Keratinocyte (primary cell): ENCODE measurements around the gene RAPGEF4. TPM values are rescaled to one million over a fixed set of nuclear protein-coding genes. Genes with fewer than 3 reads are reported as not detected.

ENCODE experiments used
- DNase-seq: peaks from one replicate; pipeline ENCODE4 v3.0.0-alpha.2; 2011; ENCODE audit warnings: low read depth, missing footprints, low spot score
- FAIRE-seq: peaks from 2 replicates; lab custom pipeline; 2011; peaks lifted over from hg19 to GRCh38; lab: Jason Lieb, UNC
- H2AFZ ChIP-seq: 2 replicates; pipeline ENCODE4 v1.6.0; 2012; ENCODE audit warnings: low read length, control low read depth, inconsistent platforms; ENCODE audit not compliant: control insufficient read depth
- H3K27ac ChIP-seq: 2 replicates; pipeline ENCODE4 v1.5.1; 2011; ENCODE audit warnings: low read length; ENCODE audit not compliant: control insufficient read depth, insufficient read depth
- H3K27me3 ChIP-seq: 3 replicates; pipeline ENCODE4 v1.6.0; 2011; ENCODE audit warnings: low read length; ENCODE audit not compliant: control insufficient read depth, insufficient read depth; ENCODE audit errors: extremely low read depth
- H3K36me3 ChIP-seq, 2 experiments: 2 replicates in 1 of 2; 3 replicates in 1 of 2; pipeline ENCODE4 v1.5.1; 2011; ENCODE audit warnings: low read length in 2 of 2, mild to moderate bottlenecking in 1 of 2; ENCODE audit not compliant: control insufficient read depth in 2 of 2, insufficient read depth in 2 of 2; ENCODE audit errors: extremely low read depth in 1 of 2
- H3K4me1 ChIP-seq: 3 replicates; pipeline ENCODE4 v1.5.1; 2011; ENCODE audit warnings: low read length; ENCODE audit not compliant: control insufficient read depth, insufficient read depth; ENCODE audit errors: extremely low read depth
- H3K4me2 ChIP-seq: 3 replicates; pipeline ENCODE4 v1.6.0; 2011; ENCODE audit warnings: low read depth, low read length; ENCODE audit not compliant: control insufficient read depth, insufficient read depth; ENCODE audit errors: extremely low read depth
- H3K4me3 ChIP-seq, 3 experiments: fragments of 200-600 bp in 1 of 3; sonication (generic) in 1 of 3; 2 replicates in 2 of 3; 3 replicates in 1 of 3; pipeline ENCODE4 v1.5.1; 2011 to 2016; ENCODE audit warnings: low read length in 3 of 3, mild to moderate bottlenecking in 3 of 3, control low read depth in 2 of 3, inconsistent platforms in 1 of 3, low read depth in 1 of 3, mixed read lengths in 1 of 3, mixed run types in 1 of 3, moderate library complexity in 1 of 3; ENCODE audit not compliant: control insufficient read depth in 2 of 3, insufficient read depth in 2 of 3; ENCODE audit errors: extremely low read depth in 1 of 3
- H3K79me2 ChIP-seq: 2 replicates; pipeline ENCODE4 v1.6.0; 2012; ENCODE audit warnings: low read length; ENCODE audit not compliant: control insufficient read depth, insufficient read depth
- H3K9ac ChIP-seq: 3 replicates; pipeline ENCODE4 v1.6.0; 2011; ENCODE audit warnings: low read length; ENCODE audit not compliant: control insufficient read depth, insufficient read depth; ENCODE audit errors: extremely low read depth
- H3K9me1 ChIP-seq: 3 replicates; pipeline ENCODE4 v1.6.0; 2011; ENCODE audit warnings: low read length; ENCODE audit not compliant: control insufficient read depth, insufficient read depth; ENCODE audit errors: extremely low read depth
- H3K9me3 ChIP-seq: 2 replicates; pipeline ENCODE4 v1.5.1; 2012; ENCODE audit warnings: low read depth, low read length; ENCODE audit not compliant: control insufficient read depth
- H4K20me1 ChIP-seq: 3 replicates; pipeline ENCODE4 v1.6.0; 2011; ENCODE audit warnings: low read length; ENCODE audit not compliant: control insufficient read depth, insufficient read depth; ENCODE audit errors: extremely low read depth
- CTCF ChIP-seq, 3 experiments: IDR thresholded peaks in 1 of 3; conservative IDR thresholded peaks in 1 of 3; optimal IDR thresholded peaks in 1 of 3; 2 replicates in 2 of 3; 3 replicates in 1 of 3; pipeline versions ENCODE3 to v1.5.1; 2011; ENCODE audit warnings: low read length in 3 of 3, mild to moderate bottlenecking in 3 of 3, moderate library complexity in 2 of 3, control low read depth in 1 of 3, inconsistent platforms in 1 of 3; ENCODE audit not compliant: insufficient read depth in 2 of 3; ENCODE audit errors: extremely low read depth in 1 of 3
- EZH2 ChIP-seq: IDR thresholded peaks from one replicate; pipeline ENCODE4 v1.6.1; 2012; ENCODE audit warnings: inconsistent platforms, mild to moderate bottlenecking, low read length, moderate library complexity
- dilution Hi-C: fragments of 300-500 bp; cut with MboI; formaldehyde crosslinking; loops from one replicate; pipeline ENCODE4 v1.7.0; 2020; ENCODE audit warnings: low sequenced_read_pairs; ENCODE audit not compliant: extremely low pct_ligation_motif_present
- polyA plus RNA-seq, 5 experiments: library from polyadenylated mRNA; depleted of rRNA in 3 of 5; stranded (reverse) in 3 of 5; stranded (forward) in 1 of 5; unstranded in 1 of 5; fragments of >200 nt; gene quantifications; 1 replicate in 1 of 5; 2 replicates in 3 of 5; 3 replicates in 1 of 5; pipeline versions ENCODE4 v1.2.1 to v1.2.3, GENCODE V29; 2011 to 2012; ENCODE audit warnings: missing spikeins in 2 of 5, low read depth in 1 of 5, low replicate concordance in 1 of 5

RAPGEF4 gene
- polyA plus RNA-seq, 1 donor (not counting 4 experiments of a cell fraction or from before 2014, with no cell fraction given): 1.6 TPM

DNA sequence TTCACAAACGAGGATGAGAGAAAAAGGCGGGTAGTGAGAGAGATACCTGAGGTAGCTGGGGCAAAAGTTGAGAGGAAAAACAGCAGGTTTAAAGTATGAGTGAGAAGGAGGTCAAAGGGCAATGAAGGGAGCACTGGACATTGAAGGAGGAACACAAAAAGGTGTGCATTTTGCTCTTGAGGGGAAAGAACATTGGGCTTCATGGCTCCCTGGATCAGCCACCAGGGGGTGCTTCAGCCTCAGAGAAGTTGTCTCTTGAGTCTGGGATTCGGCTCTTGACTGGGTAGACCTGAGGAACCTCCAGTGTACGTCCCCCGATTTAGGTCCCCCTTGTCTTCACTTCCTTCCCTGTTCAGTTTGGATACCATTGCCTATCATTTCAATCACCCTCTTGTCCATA lies 128.5 kb downstream of the RAPGEF4 start:
- DNase-seq: no peak

DNA sequence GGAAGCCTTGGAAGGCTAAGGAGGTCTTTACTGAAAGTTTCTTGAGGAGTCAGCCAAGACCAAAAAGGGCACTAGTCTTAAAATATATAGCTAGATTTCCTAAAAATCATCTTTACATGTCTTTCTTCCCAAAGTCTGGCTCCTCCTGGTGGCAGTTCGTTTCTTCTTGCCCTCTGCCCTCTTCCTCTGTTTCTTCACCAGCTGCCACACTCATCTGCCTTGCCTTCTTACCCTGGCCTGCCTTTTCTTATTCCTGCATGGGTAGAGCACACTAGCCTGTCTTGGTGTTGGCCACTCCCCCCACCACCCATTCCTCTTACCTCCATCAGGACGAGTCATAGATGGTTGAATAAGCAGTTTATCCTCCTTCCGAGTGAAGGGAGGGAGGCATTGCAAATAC lies 129.8 kb downstream of the RAPGEF4 start:
- FAIRE-seq (peak; percentile 17), DNase-seq (no peak)
- Histone ChIP-seq H3K27me3 (no peaks in the 10 kb centered on the region), H3K4me1 (peaks cover 13% of the 10 kb centered on the region), H3K9me3 (no peaks in the 10 kb centered on the region), H3K36me3 (no peaks in the 10 kb centered on the region), H3K4me3 (no peak overlapping the region), H3K79me2 (no peaks in the 10 kb centered on the region), H2AFZ (no peak overlapping the region), H3K27ac (no peak overlapping the region), H3K9me1 (no peaks in the 10 kb centered on the region), H4K20me1 (no peaks in the 10 kb centered on the region), H3K4me2 (no peak overlapping the region), H3K9ac (no peak overlapping the region)
- dilution Hi-C loops: no loop called here
- TF ChIP-seq CTCF (optimal IDR thresholded peaks at IDR 0.05 in 1 of 3, IDR thresholded peaks at IDR 0.05 in 1 of 3, conservative IDR thresholded peaks at IDR 0.05 in 1 of 3; ENCODE audit: extremely low read depth in 1 of 3, insufficient read depth in 2 of 3, low read length in 3 of 3): peak; percentile 45 to 56 (median 48)
- no peak for TF ChIP-seq EZH2

More for the DNA sequence above, 128.5 kb downstream of the RAPGEF4 start:
- FAIRE-seq: peak; percentile 78
- H3K27ac ChIP-seq: no peak overlapping the region
- H3K4me2 ChIP-seq: no peak overlapping the region
- no peaks in the 10 kb centered on the region for H3K36me3 ChIP-seq
- no peaks in the 10 kb centered on the region for H3K9me3 ChIP-seq
- no peaks in the 10 kb centered on the region for H3K79me2 ChIP-seq
- H4K20me1 ChIP-seq: no peaks in the 10 kb centered on the region
- H2AFZ ChIP-seq: no peak overlapping the region
- peaks cover 15% of the 10 kb centered on the region for H3K4me1 ChIP-seq
- no peaks in the 10 kb centered on the region for H3K9me1 ChIP-seq
- H3K27me3 ChIP-seq: no peaks in the 10 kb centered on the region
- dilution Hi-C loops: no loop called here
- no peak overlapping the region for H3K9ac ChIP-seq
- TF ChIP-seq EZH2 (no peak), CTCF (optimal IDR thresholded peaks at IDR 0.05 in 1 of 3, IDR thresholded peaks at IDR 0.05 in 1 of 3, conservative IDR thresholded peaks at IDR 0.05 in 1 of 3; ENCODE audit: extremely low read depth in 1 of 3, insufficient read depth in 2 of 3, low read length in 3 of 3) (peak; percentile 87 to 91 (median 88))
- H3K4me3 ChIP-seq: no peak overlapping the region
